B cell (primary cell): Measurements from ENCODE around the gene ADIG.

Experiments
- EZH2 ChIP-seq: IDR thresholded peaks from 2 replicates; pipeline ENCODE4 v1.6.1; 2012; ENCODE audit warnings: borderline replicate concordance, low read depth, mild to moderate bottlenecking, moderate library complexity, low read length; ENCODE audit not compliant: insufficient read depth, poor library complexity, severe bottlenecking
- TF ChIP-seq, protein P1 (sequence below): fragments of 200-600 bp; IDR thresholded peaks from one replicate; pipeline ENCODE4 v1.8.0; 2022; ENCODE audit warnings: antibody characterized with exemption, mild to moderate bottlenecking

DNA sequence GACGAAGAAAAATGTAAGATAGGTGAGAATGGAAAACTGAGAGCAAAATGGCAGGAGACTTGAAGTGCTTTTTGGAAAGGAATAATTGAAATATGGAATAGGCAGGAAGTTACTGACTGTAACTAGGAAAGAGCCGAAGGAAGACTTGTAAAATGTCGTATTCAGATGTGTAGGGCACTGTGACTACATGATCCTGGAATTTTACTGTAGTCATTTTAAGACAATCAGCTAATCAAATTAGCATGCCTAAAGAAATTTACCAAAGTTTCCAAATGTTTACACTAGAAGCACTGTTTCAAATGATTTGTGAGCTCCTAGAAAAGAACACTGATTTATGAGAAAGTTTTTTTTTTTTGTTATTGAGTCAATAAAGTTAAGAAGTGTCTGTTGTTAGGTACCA is 21.2 kb upstream of the ADIG start:
- TF ChIP-seq, protein P1, sequence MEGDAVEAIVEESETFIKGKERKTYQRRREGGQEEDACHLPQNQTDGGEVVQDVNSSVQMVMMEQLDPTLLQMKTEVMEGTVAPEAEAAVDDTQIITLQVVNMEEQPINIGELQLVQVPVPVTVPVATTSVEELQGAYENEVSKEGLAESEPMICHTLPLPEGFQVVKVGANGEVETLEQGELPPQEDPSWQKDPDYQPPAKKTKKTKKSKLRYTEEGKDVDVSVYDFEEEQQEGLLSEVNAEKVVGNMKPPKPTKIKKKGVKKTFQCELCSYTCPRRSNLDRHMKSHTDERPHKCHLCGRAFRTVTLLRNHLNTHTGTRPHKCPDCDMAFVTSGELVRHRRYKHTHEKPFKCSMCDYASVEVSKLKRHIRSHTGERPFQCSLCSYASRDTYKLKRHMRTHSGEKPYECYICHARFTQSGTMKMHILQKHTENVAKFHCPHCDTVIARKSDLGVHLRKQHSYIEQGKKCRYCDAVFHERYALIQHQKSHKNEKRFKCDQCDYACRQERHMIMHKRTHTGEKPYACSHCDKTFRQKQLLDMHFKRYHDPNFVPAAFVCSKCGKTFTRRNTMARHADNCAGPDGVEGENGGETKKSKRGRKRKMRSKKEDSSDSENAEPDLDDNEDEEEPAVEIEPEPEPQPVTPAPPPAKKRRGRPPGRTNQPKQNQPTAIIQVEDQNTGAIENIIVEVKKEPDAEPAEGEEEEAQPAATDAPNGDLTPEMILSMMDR, result no peak
- no peak for TF ChIP-seq EZH2
